Inferior parietal cortex (tissue), 1 donor: ENCODE results near the gene AHCYL2.
A peak's percentile ranks its signal among the peaks of the same experiment; 100 is the strongest.
"Not testable (repeated sequence)": the region's sequence is repeated elsewhere in the genome, so short reads cannot be mapped to it uniquely, and the experiment has no call there.

ENCODE experiments used
- DNase-seq: peaks from one replicate; pipeline ENCODE4 v3.0.0-alpha.2; 2016; ENCODE audit errors: extremely low spot score

The AHCYL2 gene

GRCh38 chr7:129209067-129209926, 15.5 kb upstream of the AHCYL2 start:
- no peak for DNase-seq

DNA sequence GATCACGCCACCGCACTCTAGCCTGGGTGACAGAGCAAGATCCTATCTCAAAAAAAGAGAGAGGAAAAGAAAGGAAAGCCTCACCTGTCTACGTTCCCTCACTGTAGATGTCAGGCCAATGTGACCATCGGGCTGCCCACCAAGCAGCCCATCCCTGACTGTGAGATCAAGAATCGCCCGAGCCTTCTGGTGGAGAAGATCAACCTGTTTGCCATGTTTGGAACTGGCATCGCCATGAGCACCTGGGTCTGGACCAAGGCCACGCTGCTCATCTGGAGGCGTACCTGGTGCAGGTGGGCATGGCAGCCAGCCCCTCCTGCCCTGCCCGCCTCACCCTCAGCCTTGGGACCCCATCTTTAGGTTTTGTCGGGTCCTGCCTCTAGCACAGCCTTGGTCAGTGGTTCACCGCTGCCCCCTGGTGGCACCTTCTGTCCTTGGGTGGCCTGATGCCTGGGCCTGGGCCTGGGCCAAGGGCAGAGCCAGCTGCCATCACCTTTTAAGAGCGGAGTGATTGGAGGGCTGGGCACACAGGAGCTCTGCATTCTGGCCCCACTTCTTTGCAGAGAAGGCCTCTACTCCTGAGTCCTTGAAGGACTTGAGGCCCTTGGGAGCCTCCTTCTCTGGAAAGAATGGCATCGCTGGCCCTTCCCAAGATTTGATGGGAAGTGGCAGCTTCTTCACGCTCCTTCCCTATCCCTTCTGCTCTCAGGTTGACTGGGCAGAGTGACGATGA, 14.4 kb upstream of the AHCYL2 start:
- peak; percentile 75 for DNase-seq

- no peak for DNase-seq
Observed at GRCh38 chr7:129210989-129211312, 13.9 kb upstream of the AHCYL2 start.

DNA sequence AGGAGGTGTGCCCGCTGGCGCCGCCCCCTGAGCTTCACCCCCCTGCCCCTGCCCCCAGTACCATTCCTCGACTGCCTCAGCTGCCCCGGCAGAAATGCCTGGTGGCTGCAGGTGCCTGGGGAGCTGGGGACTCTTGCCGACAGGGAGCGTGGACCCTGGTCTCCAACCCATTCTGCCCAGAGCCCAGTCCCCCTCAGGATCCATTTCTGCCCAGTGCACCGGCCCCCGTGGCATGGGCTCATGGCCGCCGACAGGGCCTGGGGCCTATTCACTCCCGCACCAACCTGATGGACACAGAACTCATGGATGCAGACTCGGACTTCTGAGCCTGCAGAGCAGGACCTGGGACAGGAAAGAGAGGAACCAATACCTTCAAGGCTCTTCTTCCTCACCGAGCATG, 12.7 kb upstream of the AHCYL2 start:
- no peak for DNase-seq

- DNase-seq, result no peak
Observed at GRCh38 chr7:129212596-129212995, 12.2 kb upstream of the AHCYL2 start.

- DNase-seq, result no peak
Observed at GRCh38 chr7:129213828-129214227, 11.0 kb upstream of the AHCYL2 start.

DNA sequence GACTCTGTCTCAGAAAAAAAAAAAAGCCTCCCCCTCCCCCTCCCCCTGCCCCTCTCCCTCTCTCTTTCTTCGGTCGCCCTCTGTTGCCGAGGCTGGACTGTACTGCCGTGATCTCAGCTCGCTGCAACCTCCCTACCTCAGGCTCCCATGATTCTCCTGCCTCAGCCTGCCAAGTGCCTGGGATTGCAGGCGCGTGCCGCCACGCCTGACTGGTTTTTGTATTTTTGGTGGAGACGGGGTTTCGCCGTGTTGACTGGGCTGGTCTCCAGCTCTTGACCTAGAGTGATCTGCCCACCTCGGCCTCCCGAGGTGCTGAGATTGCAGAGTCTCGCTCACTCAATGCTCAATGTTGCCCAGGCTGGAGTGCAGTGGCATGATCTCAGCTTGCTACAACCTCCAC, 9.1 kb upstream of the AHCYL2 start:
- DNase-seq, result not testable (repeated sequence)

DNA sequence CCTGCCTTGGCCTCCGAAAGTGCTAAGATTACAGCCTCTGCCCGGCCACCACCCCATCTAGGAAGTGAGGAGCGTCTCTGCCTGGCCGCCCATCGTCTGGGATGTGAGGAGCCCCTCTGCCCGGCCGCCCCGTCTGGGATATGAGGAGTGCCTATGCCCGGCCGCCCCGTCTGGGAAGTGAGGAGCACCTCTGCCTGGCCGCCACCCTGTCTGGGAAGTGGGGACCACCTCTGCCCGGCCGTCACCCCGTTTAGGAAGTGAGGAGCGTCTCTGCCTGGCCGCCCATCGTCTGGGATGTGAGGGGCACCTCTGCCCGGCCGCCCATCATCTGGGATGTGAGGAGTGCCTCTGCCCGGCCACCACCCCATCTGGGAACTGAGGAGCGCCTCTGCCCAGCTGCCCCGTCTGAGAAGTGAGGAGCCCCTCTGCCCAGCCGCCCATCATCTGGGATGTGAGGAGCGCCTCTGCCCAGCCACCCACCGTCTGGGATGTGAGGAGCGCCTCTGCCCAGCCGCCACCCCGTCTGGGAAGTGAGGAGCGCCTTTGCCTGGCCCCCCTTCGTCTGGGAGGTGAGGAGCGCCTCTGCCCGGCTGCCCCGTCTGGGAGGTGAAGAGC, 8.6 kb upstream of the AHCYL2 start:
- not testable (repeated sequence) for DNase-seq

GRCh38 chr7:129216821-129217416, 7.9 kb upstream of the AHCYL2 start:
- DNase-seq, result not testable (repeated sequence)

GRCh38 chr7:129218514-129219062, 6.2 kb upstream of the AHCYL2 start:
- peak; percentile 96 for DNase-seq

DNA sequence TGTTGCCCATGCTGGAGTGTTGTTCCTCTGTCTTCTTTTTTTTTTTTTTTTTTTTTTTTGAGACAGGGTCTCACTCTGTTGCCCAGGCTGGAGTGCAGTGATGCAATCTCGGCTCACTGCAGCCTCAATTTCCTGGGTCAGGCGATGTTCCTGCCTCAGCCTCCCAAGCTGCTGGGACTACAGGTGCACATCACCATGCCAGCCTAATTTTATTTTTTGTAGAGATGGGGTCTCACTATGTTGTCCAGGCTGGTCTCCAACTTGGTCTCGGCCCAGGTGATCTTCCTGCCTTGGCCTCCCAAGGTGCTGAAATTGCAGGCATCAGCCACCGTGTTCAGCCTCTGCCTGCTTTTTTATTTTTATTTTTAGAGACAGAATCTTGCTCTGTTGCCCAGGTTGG, 5.7 kb upstream of the AHCYL2 start:
- DNase-seq, result not testable (repeated sequence)

DNA sequence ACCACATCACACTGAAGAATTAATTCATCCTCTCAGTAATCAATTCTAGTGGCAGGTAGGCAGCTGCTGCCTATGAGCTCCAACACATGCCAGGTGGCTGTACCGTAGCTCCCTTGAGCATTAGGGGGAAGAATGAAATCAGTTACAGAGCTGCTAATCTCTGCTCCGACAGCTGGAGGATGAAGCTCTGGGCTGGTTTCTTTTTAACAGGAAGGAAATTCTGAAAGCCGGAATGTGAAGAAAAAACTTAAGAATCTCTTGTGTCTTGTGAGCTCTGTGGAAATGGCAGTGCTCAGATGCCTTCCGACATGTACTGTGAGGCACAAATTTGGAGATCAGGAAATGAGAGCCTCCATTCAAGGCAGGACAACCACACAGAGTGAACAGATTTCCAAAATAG, 2.8 kb upstream of the AHCYL2 start:
- DNase-seq, result no peak

GRCh38 chr7:129225206-129225930, 538 bp downstream of the AHCYL2 start:
- DNase-seq, result peak; percentile 55

DNA sequence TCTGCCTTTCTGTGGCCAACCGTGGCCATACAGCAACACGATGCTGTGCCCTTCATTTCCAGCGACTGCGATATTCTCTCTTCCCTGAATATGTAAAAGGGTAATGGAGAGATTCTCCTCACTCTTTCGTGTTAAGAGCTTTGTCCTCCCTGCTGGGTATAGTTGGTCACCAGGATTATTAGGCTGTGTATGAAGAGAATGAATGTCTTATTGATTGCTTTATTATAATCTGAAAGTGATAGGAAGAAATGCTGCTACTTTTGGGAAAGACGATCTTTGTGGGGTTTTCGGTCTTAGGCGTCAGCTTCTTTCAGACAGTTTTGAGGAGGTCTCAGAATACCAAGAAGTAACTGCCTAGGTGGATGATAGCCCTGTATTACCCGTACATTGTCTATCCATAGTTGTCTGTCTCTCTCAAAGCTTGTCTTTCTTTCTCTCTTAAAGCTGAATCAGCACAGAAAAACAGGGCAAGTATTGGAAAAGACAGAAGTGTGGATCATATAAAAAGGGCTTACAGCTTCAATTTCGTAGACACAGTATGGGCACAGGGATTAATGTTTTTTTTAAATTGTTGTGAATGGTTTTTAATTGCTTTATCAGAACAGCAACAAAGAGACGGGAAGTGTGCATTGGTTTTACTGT, 1.2 kb downstream of the AHCYL2 start:
- peak; percentile 42 for DNase-seq

GRCh38 chr7:129227646-129228578, 3.1 kb downstream of the AHCYL2 start:
- DNase-seq, result no peak

DNA sequence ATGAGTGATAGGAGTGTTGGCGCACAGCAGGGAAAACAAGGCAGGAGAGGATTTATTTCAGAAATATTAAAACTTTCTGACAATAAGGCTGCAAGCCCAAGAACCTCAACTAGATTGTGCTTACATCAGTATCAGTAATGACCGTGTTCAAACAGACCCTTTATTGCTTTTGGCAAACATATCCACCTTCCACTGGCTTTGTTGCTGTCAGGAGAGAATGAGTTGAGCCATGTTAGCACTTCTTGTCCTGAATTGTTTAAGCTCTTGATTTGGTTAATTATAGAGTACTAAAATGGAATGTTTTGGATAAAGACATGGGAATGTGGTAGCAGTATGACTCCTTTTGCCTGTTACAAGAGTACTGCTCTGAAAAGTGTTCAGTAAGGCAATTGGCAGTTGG, 3.8 kb downstream of the AHCYL2 start:
- DNase-seq, result no peak

DNA sequence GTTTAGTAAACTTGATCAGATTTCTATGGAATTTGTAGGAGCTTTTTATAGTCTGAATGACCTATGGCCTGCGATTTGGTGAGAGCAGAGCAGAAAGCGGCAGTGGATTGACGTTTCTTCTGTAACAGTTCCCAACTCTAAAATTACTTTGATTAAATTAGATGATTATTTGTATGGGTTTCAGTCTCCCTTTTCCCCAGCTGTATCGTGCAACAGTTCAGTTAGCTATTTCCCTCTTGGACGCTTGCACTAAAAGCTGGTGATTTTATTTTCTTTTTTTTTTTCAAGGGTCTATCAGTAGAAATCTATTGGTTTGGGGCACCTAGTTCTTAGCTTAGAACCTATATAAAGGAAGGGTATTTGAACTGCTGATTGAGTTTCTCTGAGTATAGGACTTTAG, 6.8 kb downstream of the AHCYL2 start:
- DNase-seq, result no peak

DNA sequence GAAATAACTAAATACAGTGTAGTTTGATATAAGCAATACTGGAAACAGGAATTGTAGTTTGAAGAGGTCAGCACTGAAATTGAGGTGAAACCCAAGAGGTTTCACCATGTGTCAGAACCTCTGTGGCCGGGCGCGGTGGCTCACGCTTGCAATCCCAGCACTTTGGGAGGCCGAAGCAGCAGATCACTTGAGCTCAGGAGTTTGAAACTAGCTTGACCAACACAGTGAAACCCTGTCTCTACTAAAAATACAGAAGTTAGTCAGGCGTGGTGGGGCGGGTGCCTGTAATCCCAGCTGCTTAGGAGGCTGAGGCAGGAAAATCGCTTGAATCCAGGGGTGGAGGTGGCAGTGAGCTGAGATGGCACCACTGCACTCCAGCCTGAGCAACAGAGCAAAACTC, 13.7 kb downstream of the AHCYL2 start:
- DNase-seq, result no peak

- peak; percentile 32 for DNase-seq
Observed at GRCh38 chr7:129240119-129240820, 15.4 kb downstream of the AHCYL2 start.
